Right forelimb (tissue), 1 donor: ENCODE data around the gene PI4KA.
"Not testable (repeated sequence)": the region's sequence is repeated elsewhere in the genome, so short reads cannot be mapped to it uniquely, and the experiment has no call there.

Source experiments
- DNase-seq: peaks from one replicate; pipeline ENCODE4 v3.0.0-alpha.2; 2018

PI4KA gene

GRCh38 chr22:20746431-20747189 is 112.0 kb downstream of the PI4KA start:
- no peak for DNase-seq

GRCh38 chr22:20745119-20745518 is 113.5 kb downstream of the PI4KA start:
- no peak for DNase-seq

- DNase-seq, result no peak
Observed at GRCh38 chr22:20744456-20744855, 114.2 kb downstream of the PI4KA start.

GRCh38 chr22:20742764-20743163 is 115.8 kb downstream of the PI4KA start:
- DNase-seq, result no peak

- DNase-seq, result no peak
Observed at GRCh38 chr22:20741634-20742581, 116.7 kb downstream of the PI4KA start.

- no peak for DNase-seq
Observed at GRCh38 chr22:20741008-20741633, 117.5 kb downstream of the PI4KA start.

GRCh38 chr22:20740222-20740951 is 118.2 kb downstream of the PI4KA start:
- DNase-seq, result no peak

- no peak for DNase-seq
Observed at GRCh38 chr22:20738394-20739089, 120.1 kb downstream of the PI4KA start.

GRCh38 chr22:20736891-20737290 is 121.7 kb downstream of the PI4KA start:
- not testable (repeated sequence) for DNase-seq

- not testable (repeated sequence) for DNase-seq
Observed at GRCh38 chr22:20735356-20736162, 123.1 kb downstream of the PI4KA start.

- DNase-seq, result not testable (repeated sequence)
Observed at GRCh38 chr22:20732431-20732830, 126.2 kb downstream of the PI4KA start.

GRCh38 chr22:20729194-20729593 is 129.4 kb downstream of the PI4KA start:
- no peak for DNase-seq

GRCh38 chr22:20728523-20729190 is 130.0 kb downstream of the PI4KA start:
- no peak for DNase-seq

- DNase-seq, result no peak
Observed at GRCh38 chr22:20727118-20728015, 131.2 kb downstream of the PI4KA start.

- DNase-seq, result no peak
Observed at GRCh38 chr22:20725987-20726558, 132.5 kb downstream of the PI4KA start.

GRCh38 chr22:20724676-20725454 is 133.7 kb downstream of the PI4KA start:
- no peak for DNase-seq

- DNase-seq, result no peak
Observed at GRCh38 chr22:20721409-20722218, 137.0 kb downstream of the PI4KA start.
